Upper lobe of left lung (tissue), 4 donors: Measurements from ENCODE around the gene RBFOX2.

Experiments
- CTCF ChIP-seq, 6 experiments: fragments of 450-650 bp in 4 of 6; fragments of 200-600 bp in 2 of 6; sonication (generic) in 2 of 6; IDR thresholded peaks; one replicate each; pipeline ENCODE4 v1.5.1; 2016 to 2019; ENCODE audit warnings: antibody characterized with exemption in 6 of 6
- POLR2A ChIP-seq, 4 donors: fragments of 450-650 bp; IDR thresholded peaks; one replicate each; pipeline ENCODE4 v1.5.1; 2016 to 2017; ENCODE audit warnings: antibody characterized with exemption in 4 of 4, mild to moderate bottlenecking in 2 of 4
- POLR2AphosphoS5 ChIP-seq, 2 donors: sonication (generic); formaldehyde crosslinking; IDR thresholded peaks; one replicate each; pipeline ENCODE4 v1.5.1; 2017; ENCODE audit warnings: antibody characterized with exemption in 2 of 2

DNA sequence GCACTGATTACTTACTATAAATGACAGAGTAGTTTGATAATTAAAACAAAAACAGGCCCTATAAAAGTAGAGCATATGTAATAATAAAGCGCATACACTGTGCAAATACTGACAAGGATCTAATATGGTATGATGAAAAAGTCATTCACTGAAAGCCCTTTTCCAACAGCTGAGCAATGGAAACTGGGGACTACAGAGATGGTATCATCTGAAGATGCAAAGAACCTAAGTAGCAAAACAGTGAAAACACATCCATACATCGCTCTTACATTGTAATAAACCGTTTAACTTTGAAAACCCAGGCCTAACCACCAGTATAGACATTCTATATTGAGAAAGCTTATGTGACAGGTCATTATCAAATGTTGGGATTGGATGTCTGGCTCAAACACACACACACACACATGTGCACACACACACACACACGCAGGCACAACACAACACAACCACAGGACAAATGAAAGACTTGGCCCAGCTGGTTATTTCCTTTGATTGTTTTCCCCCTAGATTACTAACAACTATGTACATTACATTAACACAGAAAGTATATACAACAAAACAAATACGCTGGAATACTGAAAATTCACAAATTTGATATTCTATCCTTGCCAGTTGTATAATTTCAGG lies 191.4 kb downstream of the RBFOX2 start:
- no peak for TF ChIP-seq POLR2A (IDR thresholded peaks at IDR 0.05)
- TF ChIP-seq CTCF (IDR thresholded peaks at IDR 0.05), result no peak
- TF ChIP-seq POLR2AphosphoS5 (IDR thresholded peaks at IDR 0.05), result no peak
